C4-2B (cell line): Measurements from ENCODE around the gene NLGN4Y.

ENCODE experiments used
- H3K27ac ChIP-seq: fragments of 450-650 bp; 2 replicates; pipeline ENCODE4 v1.5.1; 2017
- ZFX ChIP-seq: fragments of 450-650 bp; IDR thresholded peaks from 2 replicates; pipeline ENCODE4 v1.6.1; 2017
- TF ChIP-seq, protein P1 (sequence below): fragments of 450-650 bp; conservative IDR thresholded peaks from 2 replicates; pipeline ENCODE4 v1.5.1; 2017; ENCODE audit warnings: mild to moderate bottlenecking

The NLGN4Y gene

DNA sequence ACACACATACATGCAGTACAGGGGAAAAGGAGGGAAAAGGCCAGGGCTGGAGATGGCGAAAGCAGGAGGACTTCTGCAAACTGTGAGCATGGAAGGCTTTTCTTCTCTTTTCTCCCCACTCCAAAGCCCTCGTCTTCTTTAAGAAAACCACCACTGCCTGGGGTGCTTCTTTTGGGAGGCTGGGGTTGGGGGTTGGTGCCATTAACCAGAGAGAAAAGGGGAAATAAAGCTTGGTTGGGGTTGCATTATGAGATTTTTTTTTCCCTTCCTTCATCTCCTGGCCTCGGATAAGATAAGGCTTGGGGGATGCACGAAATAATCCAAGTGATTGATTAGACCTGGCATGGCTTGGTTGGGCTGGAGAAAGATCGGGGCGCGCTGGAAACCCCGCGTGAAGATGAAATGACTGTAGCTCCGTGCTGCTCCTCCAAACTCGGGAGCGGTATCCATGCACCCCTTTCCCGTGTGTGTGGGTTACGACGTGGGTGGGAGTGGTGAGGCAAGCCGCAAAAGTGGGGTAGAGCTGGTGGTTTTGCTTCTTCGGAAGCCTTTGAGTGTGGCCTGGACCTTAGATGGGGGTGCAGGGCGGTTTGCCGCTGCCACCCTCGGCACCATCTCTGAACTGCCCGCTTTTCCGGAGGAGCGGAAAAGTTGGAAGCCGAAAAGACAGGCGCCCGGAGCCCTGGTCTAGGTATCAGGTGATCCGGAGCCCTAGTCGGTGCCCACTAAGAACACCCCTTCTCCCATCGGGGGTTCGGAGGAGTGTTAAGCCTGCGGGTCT lies 648 bp upstream of the NLGN4Y start:
- TF ChIP-seq, protein P1, sequence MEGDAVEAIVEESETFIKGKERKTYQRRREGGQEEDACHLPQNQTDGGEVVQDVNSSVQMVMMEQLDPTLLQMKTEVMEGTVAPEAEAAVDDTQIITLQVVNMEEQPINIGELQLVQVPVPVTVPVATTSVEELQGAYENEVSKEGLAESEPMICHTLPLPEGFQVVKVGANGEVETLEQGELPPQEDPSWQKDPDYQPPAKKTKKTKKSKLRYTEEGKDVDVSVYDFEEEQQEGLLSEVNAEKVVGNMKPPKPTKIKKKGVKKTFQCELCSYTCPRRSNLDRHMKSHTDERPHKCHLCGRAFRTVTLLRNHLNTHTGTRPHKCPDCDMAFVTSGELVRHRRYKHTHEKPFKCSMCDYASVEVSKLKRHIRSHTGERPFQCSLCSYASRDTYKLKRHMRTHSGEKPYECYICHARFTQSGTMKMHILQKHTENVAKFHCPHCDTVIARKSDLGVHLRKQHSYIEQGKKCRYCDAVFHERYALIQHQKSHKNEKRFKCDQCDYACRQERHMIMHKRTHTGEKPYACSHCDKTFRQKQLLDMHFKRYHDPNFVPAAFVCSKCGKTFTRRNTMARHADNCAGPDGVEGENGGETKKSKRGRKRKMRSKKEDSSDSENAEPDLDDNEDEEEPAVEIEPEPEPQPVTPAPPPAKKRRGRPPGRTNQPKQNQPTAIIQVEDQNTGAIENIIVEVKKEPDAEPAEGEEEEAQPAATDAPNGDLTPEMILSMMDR: no peak
- TF ChIP-seq ZFX: no peak
- H3K27ac ChIP-seq: no peak overlapping the region

GRCh38 chrY:14525315-14525714 lies 986 bp downstream of the NLGN4Y start:
- H3K27ac ChIP-seq: no peak overlapping the region
- TF ChIP-seq, protein P1: no peak
- no peak for TF ChIP-seq ZFX

- TF ChIP-seq ZFX: no peak
- TF ChIP-seq, protein P1: no peak
- H3K27ac ChIP-seq: no peak overlapping the region
Measured at GRCh38 chrY:14528361-14528760, 4.0 kb downstream of the NLGN4Y start.

DNA sequence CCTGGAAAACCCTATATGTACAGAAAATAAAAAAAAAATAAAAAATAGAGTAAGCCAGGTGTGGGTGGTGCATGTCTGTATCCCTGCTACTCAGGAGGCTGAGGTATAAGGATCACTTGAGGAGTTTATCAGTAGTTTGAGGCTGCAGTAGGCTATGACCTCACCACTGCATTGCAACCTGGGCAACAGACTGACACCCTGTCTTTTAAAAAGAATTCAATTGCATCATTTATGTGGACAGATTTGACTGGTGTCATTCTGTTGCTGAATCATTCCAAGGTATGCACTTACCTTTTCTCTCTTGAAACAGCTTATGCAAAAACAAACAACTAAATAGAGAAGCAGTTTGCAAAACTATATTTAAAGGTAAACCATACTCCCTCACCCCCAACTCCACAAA lies 12.4 kb downstream of the NLGN4Y start:
- no peak overlapping the region for H3K27ac ChIP-seq
- no peak for TF ChIP-seq ZFX
- TF ChIP-seq, protein P1: no peak

GRCh38 chrY:14543506-14543905 lies 19.2 kb downstream of the NLGN4Y start:
- no peak for TF ChIP-seq ZFX
- TF ChIP-seq, protein P1: no peak
- no peak overlapping the region for H3K27ac ChIP-seq

GRCh38 chrY:14581294-14581693 lies 57.0 kb downstream of the NLGN4Y start:
- no peak overlapping the region for H3K27ac ChIP-seq
- TF ChIP-seq, protein P1: no peak
- TF ChIP-seq ZFX: no peak

DNA sequence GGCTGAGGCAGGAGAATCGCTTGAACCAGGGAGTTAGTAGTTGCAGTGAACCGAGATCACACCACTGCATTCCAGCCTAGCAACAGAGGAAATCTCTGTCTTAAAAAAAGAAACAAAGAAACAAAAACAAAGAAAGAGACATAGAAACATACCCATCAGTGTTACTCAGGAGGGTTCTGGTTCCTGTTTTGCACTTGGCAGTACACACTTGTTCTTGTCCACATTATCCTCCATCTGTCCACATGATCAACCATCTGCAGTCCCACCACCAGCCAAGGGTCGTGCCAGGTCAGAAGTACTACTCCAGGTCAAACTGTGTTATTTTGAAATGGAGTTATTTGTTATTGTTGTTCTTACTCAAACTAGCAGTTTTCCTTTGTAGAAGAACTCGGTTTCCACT lies 62.4 kb downstream of the NLGN4Y start:
- TF ChIP-seq, protein P1: no peak
- TF ChIP-seq ZFX: no peak
- no peak overlapping the region for H3K27ac ChIP-seq
